HUES64 (cell line): Measurements from ENCODE around the gene SYNE1. TPM values are rescaled to one million over a fixed set of nuclear protein-coding genes. Genes with fewer than 3 reads are reported as not detected.
"Not testable (repeated sequence)": the region's sequence is repeated elsewhere in the genome, so short reads cannot be mapped to it uniquely, and the experiment has no call there.

ENCODE experiments used
- H3K27ac ChIP-seq: 2 replicates; pipeline ENCODE4 v1.7.0; 2013; ENCODE audit warnings: low read depth, low read length, inconsistent platforms
- H3K27me3 ChIP-seq: 2 replicates; pipeline ENCODE4 v1.6.1; 2013; ENCODE audit warnings: mild to moderate bottlenecking, low read length; ENCODE audit not compliant: insufficient read depth
- H3K36me3 ChIP-seq: 2 replicates; pipeline ENCODE4 v1.6.1; 2013; ENCODE audit warnings: mild to moderate bottlenecking, low read length; ENCODE audit not compliant: insufficient read depth
- H3K4me1 ChIP-seq: 2 replicates; pipeline ENCODE4 v1.6.1; 2013; ENCODE audit warnings: mild to moderate bottlenecking, low read length, moderate library complexity; ENCODE audit not compliant: insufficient read depth
- H3K4me3 ChIP-seq: 2 replicates; pipeline ENCODE4 v1.5.1; 2013; ENCODE audit warnings: mild to moderate bottlenecking, low read length, moderate library complexity
- H3K9ac ChIP-seq: 2 replicates; pipeline ENCODE4 v1.6.1; 2013; ENCODE audit warnings: mild to moderate bottlenecking, low read depth, low read length
- H3K9me3 ChIP-seq: 2 replicates; pipeline ENCODE4 v1.6.1; 2013; ENCODE audit warnings: low read depth, low read length; ENCODE audit not compliant: insufficient read depth
- WGBS: fragments of 150-250, 120-280 bp; methylation state at CpG from one replicate; pipeline ENCODE4 v1.1.7; 2013; ENCODE audit warnings: missing lambda C conversion rate; 5-methylcytosine and 5-hydroxymethylcytosine counted together
- polyA plus RNA-seq, 2 experiments: library from polyadenylated mRNA; stranded (reverse); fragments of 50-300 nt; gene quantifications; one replicate each; pipeline ENCODE4 v1.2.3, GENCODE V29; 2013

SYNE1 gene
- 2.9 TPM for polyA plus RNA-seq (2013, experiment 1 of 2)
- 2.3 TPM for polyA plus RNA-seq (2013, experiment 2 of 2)

- Histone ChIP-seq H3K27me3 (peaks cover 53% of the 10 kb centered on the region), H3K36me3 (no peaks in the 10 kb centered on the region), H3K9me3 (no peaks in the 10 kb centered on the region), H3K9ac (peak within 1 kb of the TSS; percentile 25; the same call in 1 of the 2 replicates), H3K4me1 (0 out of 2 replicates have a peak, but pooled peaks cover 4% of the 10 kb centered on the region), H3K4me3 (peak within 1 kb of the TSS; percentile 60), H3K27ac (no peak within 1 kb of the TSS)
- 26% methylated on average over 16 of the region's 16 CpGs for WGBS
These were observed at the start of gene SYNE1 for GRCh38 chr6:152637296-152638047. SYNE1 (minus strand) TSS chr6:152637362; CDS start chr6:152628331, 9,031 bp downstream.

GRCh38 chr6:152685819-152686218 lies 48.7 kb upstream of the SYNE1 start:
- H3K9me3 ChIP-seq: no peaks in the 10 kb centered on the region
- no peak overlapping the region for H3K4me3 ChIP-seq
- H3K9ac ChIP-seq: no peak overlapping the region
- no peak overlapping the region for H3K27ac ChIP-seq
- H3K4me1 ChIP-seq: peaks cover 29% of the 10 kb centered on the region
- 94% methylated on average over 12 of the region's 12 CpGs for WGBS
- no peaks in the 10 kb centered on the region for H3K27me3 ChIP-seq
- H3K36me3 ChIP-seq: no peaks in the 10 kb centered on the region

- 10% methylated on average over 8 of the region's 8 CpGs for WGBS
- Histone ChIP-seq H3K27ac (peak overlapping the region; percentile 83; the same call in 1 of the 2 replicates), H3K4me3 (0 out of 2 replicates have a peak overlapping the region, but pooled peaks have one; percentile 12)
These were observed 45.8 kb upstream of the SYNE1 start for GRCh38 chr6:152682935-152683334.

GRCh38 chr6:152682141-152682540 lies 45.0 kb upstream of the SYNE1 start:
- H3K27ac ChIP-seq: peak overlapping the region; percentile 83; the same call in 1 of the 2 replicates
- WGBS: 66% methylated on average over 8 of the region's 8 CpGs
- H3K9me3 ChIP-seq: no peaks in the 10 kb centered on the region
- H3K4me1 ChIP-seq: peaks cover 39% of the 10 kb centered on the region
- H3K36me3 ChIP-seq: no peaks in the 10 kb centered on the region
- no peaks in the 10 kb centered on the region for H3K27me3 ChIP-seq
- no peak overlapping the region for H3K4me3 ChIP-seq
- no peak overlapping the region for H3K9ac ChIP-seq

More at GRCh38 chr6:152682935-152683334, 45.8 kb upstream of the SYNE1 start:
- not testable (repeated sequence) for H3K36me3 ChIP-seq, H3K9me3 ChIP-seq, H3K27me3 ChIP-seq
- Histone ChIP-seq H3K4me1 (peaks cover 39% of the 10 kb centered on the region), H3K9ac (peak overlapping the region; percentile 17; the same call in 1 of the 2 replicates)

GRCh38 chr6:152680879-152681517 lies 43.8 kb upstream of the SYNE1 start:
- Histone ChIP-seq H3K9me3 (no peaks in the 10 kb centered on the region), H3K9ac (0 out of 2 replicates have a peak overlapping the region, but pooled peaks have one; percentile 29), H3K27me3 (no peaks in the 10 kb centered on the region), H3K36me3 (no peaks in the 10 kb centered on the region), H3K27ac (peak overlapping the region; percentile 49; the same call in 1 of the 2 replicates), H3K4me3 (no peak overlapping the region), H3K4me1 (peaks cover 39% of the 10 kb centered on the region)
- 27% methylated on average over 3 of the region's 3 CpGs for WGBS

- 97% methylated on average over 1 of the region's 1 CpG for WGBS
- no peak overlapping the region for H3K4me3 ChIP-seq
- H3K36me3 ChIP-seq: no peaks in the 10 kb centered on the region
- no peak overlapping the region for H3K27ac ChIP-seq
- no peaks in the 10 kb centered on the region for H3K27me3 ChIP-seq
- no peak overlapping the region for H3K9ac ChIP-seq
- H3K9me3 ChIP-seq: no peaks in the 10 kb centered on the region
- peaks cover 39% of the 10 kb centered on the region for H3K4me1 ChIP-seq
These were observed 43.0 kb upstream of the SYNE1 start for GRCh38 chr6:152680151-152680550.

GRCh38 chr6:152673236-152673635 lies 36.1 kb upstream of the SYNE1 start:
- Histone ChIP-seq H3K27me3 (no peaks in the 10 kb centered on the region), H3K4me1 (no peaks in the 10 kb centered on the region), H3K9me3 (no peaks in the 10 kb centered on the region), H3K36me3 (no peaks in the 10 kb centered on the region), H3K27ac (no peak overlapping the region), H3K4me3 (no peak overlapping the region), H3K9ac (no peak overlapping the region)

- no peak overlapping the region for H3K9ac ChIP-seq
- no peak overlapping the region for H3K4me3 ChIP-seq
- no peaks in the 10 kb centered on the region for H3K4me1 ChIP-seq
- H3K9me3 ChIP-seq: no peaks in the 10 kb centered on the region
- no peaks in the 10 kb centered on the region for H3K27me3 ChIP-seq
- no peak overlapping the region for H3K27ac ChIP-seq
- no peaks in the 10 kb centered on the region for H3K36me3 ChIP-seq
- 100% methylated on average over 3 of the region's 4 CpGs for WGBS
These were observed 34.0 kb upstream of the SYNE1 start for GRCh38 chr6:152671171-152671570.

GRCh38 chr6:152669895-152670294 lies 32.7 kb upstream of the SYNE1 start:
- WGBS: no CpG with 5 or more reads among the region's 1 CpG
- Histone ChIP-seq H3K4me3 (no peak overlapping the region), H3K9ac (no peak overlapping the region), H3K9me3 (no peaks in the 10 kb centered on the region), H3K27ac (no peak overlapping the region), H3K36me3 (no peaks in the 10 kb centered on the region), H3K27me3 (no peaks in the 10 kb centered on the region), H3K4me1 (no peaks in the 10 kb centered on the region)

GRCh38 chr6:152661776-152662175 lies 24.6 kb upstream of the SYNE1 start:
- 72% methylated on average over 3 of the region's 3 CpGs for WGBS
- H3K9ac ChIP-seq: no peak overlapping the region
- no peak overlapping the region for H3K4me3 ChIP-seq

GRCh38 chr6:152651986-152652385 lies 14.8 kb upstream of the SYNE1 start:
- Histone ChIP-seq H3K27me3 (no peaks in the 10 kb centered on the region), H3K4me3 (no peak overlapping the region), H3K4me1 (0 out of 2 replicates have a peak, but pooled peaks cover 5% of the 10 kb centered on the region), H3K36me3 (no peaks in the 10 kb centered on the region), H3K27ac (no peak overlapping the region), H3K9me3 (no peaks in the 10 kb centered on the region), H3K9ac (no peak overlapping the region)
- WGBS: 78% methylated on average over 3 of the region's 3 CpGs

More at GRCh38 chr6:152661776-152662175, 24.6 kb upstream of the SYNE1 start:
- H3K27me3 ChIP-seq: no peaks in the 10 kb centered on the region
- H3K9me3 ChIP-seq: no peaks in the 10 kb centered on the region
- no peaks in the 10 kb centered on the region for H3K36me3 ChIP-seq
- H3K27ac ChIP-seq: no peak overlapping the region
- H3K4me1 ChIP-seq: no peaks in the 10 kb centered on the region
